Testis (tissue), 3 donors: ENCODE data around the gene ECI1. TPM values are rescaled to one million over a fixed set of nuclear protein-coding genes. Genes with fewer than 3 reads are reported as not detected.

Experiments
- DNase-seq: peaks from one replicate; pipeline ENCODE4 v3.0.0-alpha.2; 2019
- H3K27ac ChIP-seq, 2 donors: fragments of 200-600 bp; sonication (generic); one replicate each; pipeline ENCODE4 v1.5.1; 2019
- H3K27me3 ChIP-seq: fragments of 200-600 bp; sonication (generic); one replicate; pipeline ENCODE4 v1.5.1; 2019
- H3K36me3 ChIP-seq: fragments of 200-600 bp; sonication (generic); one replicate; pipeline ENCODE4 v1.5.1; 2017; ENCODE audit warnings: low read depth; ENCODE audit errors: missing control alignments
- H3K4me1 ChIP-seq: fragments of 200-600 bp; sonication (generic); one replicate; pipeline ENCODE4 v1.5.1; 2019
- H3K4me3 ChIP-seq, 2 donors: fragments of 200-600 bp; sonication (generic); one replicate each; pipeline ENCODE4 v1.5.1; 2017 to 2019
- H3K9me3 ChIP-seq: fragments of 200-600 bp; sonication (generic); one replicate; pipeline ENCODE4 v1.5.1; 2017
- CTCF ChIP-seq, 3 experiments: fragments of 450-650 bp in 2 of 3; fragments of 200-600 bp in 1 of 3; sonication (generic) in 1 of 3; IDR thresholded peaks; one replicate each; pipeline ENCODE4 v1.5.1; 2016 to 2019; ENCODE audit warnings: antibody characterized with exemption in 3 of 3, mild to moderate bottlenecking in 2 of 3, moderate library complexity in 1 of 3
- POLR2A ChIP-seq: fragments of 450-650 bp; IDR thresholded peaks from one replicate; pipeline ENCODE4 v1.6.1; 2017; ENCODE audit warnings: antibody characterized with exemption, mild to moderate bottlenecking, moderate library complexity
- WGBS, 2 donors: methylation state at CpG; one replicate each; pipeline ENCODE4 v1.1.5; 2018; 5-methylcytosine and 5-hydroxymethylcytosine counted together
- intact Hi-C: fragments of 100-400 bp; cut with DNase I; formaldehyde crosslinking; loops from one replicate; pipeline ENCODE4 v1.15.1; 2023; ENCODE audit warnings: low total_unique reads
- polyA plus RNA-seq: library from polyadenylated mRNA; stranded (reverse); fragments of 350-450 nt; fragmentation: Illumina TruSeq; extraction: RNeasy Lipid Tissue Mini Kit (QIAGEN cat#74804); gene quantifications from one replicate; pipeline ENCODE4 v1.2.3, GENCODE V29; 2014; ENCODE audit warnings: low read depth, low replicate concordance; ENCODE audit not compliant: insufficient read depth
- total RNA-seq, 2 donors: library from RNA; depleted of rRNA; stranded (reverse); fragments of >200 nt; gene quantifications; one replicate each; pipeline ENCODE4 v1.2.3, GENCODE V29; 2016

The ECI1 gene
- total and polyA plus RNA-seq, 3 donors from 2014 or later = 25.5 to 39.0 (median 36.1) TPM

- DNase-seq = no peak
- H3K4me3 ChIP-seq = no peak overlapping the region
- peaks cover 36% of the 10 kb centered on the region for H3K4me1 ChIP-seq
- H3K27ac ChIP-seq = no peak overlapping the region
- intact Hi-C loops = no loop called here
- H3K9me3 ChIP-seq = no peaks in the 10 kb centered on the region
- no peaks in the 10 kb centered on the region for H3K36me3 ChIP-seq
- WGBS, 2 donors = 87 to 88% methylated on average over 14 of the region's 23 CpGs
- TF ChIP-seq POLR2A (no peak), CTCF (IDR thresholded peaks at IDR 0.05) (no peak)
- no peaks in the 10 kb centered on the region for H3K27me3 ChIP-seq
These were observed 44.5 kb downstream of the ECI1 start for GRCh38 chr16:2206780-2207433.

- Histone ChIP-seq H3K9me3 (no peaks in the 10 kb centered on the region), H3K27me3 (no peaks in the 10 kb centered on the region), H3K4me1 (peaks cover 35% of the 10 kb centered on the region), H3K4me3 (peak overlapping the region in 1 of 2 donors; percentile 85), H3K36me3 (no peaks in the 10 kb centered on the region), H3K27ac (peak overlapping the region in 1 of 2 donors; percentile 98)
- TF ChIP-seq POLR2A = no peak
- TF ChIP-seq CTCF (IDR thresholded peaks at IDR 0.05) = no peak
- WGBS, 2 donors = 60 to 66% methylated on average over 12 to 18 of the region's 18 CpGs
- DNase-seq = no peak
- intact Hi-C loops = no loop called here
These were observed 45.0 kb downstream of the ECI1 start for GRCh38 chr16:2206420-2206779.

GRCh38 chr16:2205967-2206313 is 45.4 kb downstream of the ECI1 start:
- intact Hi-C loops = no loop called here
- TF ChIP-seq POLR2A (no peak), CTCF (IDR thresholded peaks at IDR 0.05) (no peak)
- H3K27me3 ChIP-seq = no peaks in the 10 kb centered on the region
- peaks cover 33% of the 10 kb centered on the region for H3K4me1 ChIP-seq
- no peaks in the 10 kb centered on the region for H3K9me3 ChIP-seq
- no peaks in the 10 kb centered on the region for H3K36me3 ChIP-seq
- H3K4me3 ChIP-seq = peak overlapping the region; percentile 82 to 85
- WGBS, 2 donors = 0 to 4% methylated on average over 4 to 16 of the region's 16 CpGs
- DNase-seq = no peak
- peak overlapping the region; percentile 97 to 98 for H3K27ac ChIP-seq

GRCh38 chr16:2205104-2205966 is 46.1 kb downstream of the ECI1 start, which contains the start of gene MLST8:
MLST8 (plus strand) TSS chr16:2205454; CDS start chr16:2206086, 632 bp downstream.
- Histone ChIP-seq H3K27me3 (no peaks in the 10 kb centered on the region), H3K4me3 (peak within 1 kb of the TSS; percentile 82 to 85), H3K9me3 (no peaks in the 10 kb centered on the region), H3K4me1 (peaks cover 27% of the 10 kb centered on the region), H3K36me3 (no peaks in the 10 kb centered on the region), H3K27ac (peak within 1 kb of the TSS; percentile 97 to 98)
- intact Hi-C loops = no loop called here
- no peak for TF ChIP-seq POLR2A
- TF ChIP-seq CTCF (IDR thresholded peaks at IDR 0.05) = peak in 1 of 3 experiments; percentile 7
- DNase-seq = peak; percentile 90
- WGBS, 2 donors = 0 to 1% methylated on average over 35 to 61 of the region's 93 CpGs
